ENCODE results near the gene SPDEF.

SPDEF gene

DNA sequence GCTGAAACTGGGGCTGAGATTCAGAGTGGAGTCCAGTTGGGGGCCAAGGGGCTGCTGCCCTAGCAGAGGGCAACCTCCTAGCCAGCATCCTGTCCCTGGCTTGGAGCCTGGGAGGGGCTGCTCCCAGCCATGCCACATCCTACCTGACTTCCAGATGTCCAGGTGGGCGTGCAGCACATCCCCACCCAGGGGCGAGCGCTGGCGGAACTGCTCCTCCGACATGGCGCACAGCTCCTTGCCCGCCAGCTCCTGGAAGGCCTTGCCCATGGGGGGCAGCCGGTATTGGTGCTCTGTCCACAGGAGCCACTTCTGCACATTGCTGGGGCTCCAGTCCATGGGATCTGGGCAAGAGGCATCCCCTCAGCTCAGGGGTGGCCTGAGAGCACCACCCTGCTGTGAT, 15.3 kb downstream of the SPDEF start:
- no peak for DNase-seq

DNA sequence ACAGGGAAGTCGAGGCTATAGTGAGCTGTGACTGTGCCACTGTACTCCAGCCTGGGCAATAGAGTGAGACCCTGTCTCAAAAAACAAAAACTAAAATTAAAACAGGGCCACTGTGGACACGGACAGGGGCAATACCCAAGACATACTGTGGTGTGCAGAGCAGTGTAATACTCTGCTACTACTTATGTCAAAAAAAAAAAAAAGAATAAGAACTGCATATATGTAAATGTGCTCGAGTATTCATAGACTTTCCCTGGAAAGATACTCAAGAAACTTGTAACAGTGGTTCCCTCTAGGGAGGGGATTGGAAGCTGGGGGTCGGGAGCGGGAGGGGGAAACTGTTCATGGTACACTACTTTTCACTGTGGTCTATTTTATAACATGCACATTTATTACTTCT, 15.9 kb downstream of the SPDEF start:
- no peak for DNase-seq

DNA sequence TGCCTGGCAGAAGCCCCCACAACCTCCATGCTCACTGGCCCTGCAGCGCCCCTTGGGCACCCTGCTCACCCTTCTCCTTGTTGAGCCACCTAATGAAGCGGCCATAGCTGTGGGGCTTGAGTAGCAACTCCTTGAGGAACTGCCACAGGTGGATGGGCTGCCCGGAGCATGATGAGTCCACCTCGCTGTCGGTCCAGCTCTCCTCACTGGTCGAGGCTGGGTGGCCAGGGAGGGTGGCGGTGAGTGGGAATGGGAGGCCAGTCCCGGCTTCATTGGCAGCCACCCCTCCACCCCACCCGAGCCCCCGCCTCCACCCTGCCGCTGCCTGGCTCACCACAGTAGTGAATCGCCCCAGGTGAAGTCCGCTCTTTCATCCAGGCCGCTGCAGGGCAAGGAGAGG, 16.9 kb downstream of the SPDEF start:
- no peak for DNase-seq

DNA sequence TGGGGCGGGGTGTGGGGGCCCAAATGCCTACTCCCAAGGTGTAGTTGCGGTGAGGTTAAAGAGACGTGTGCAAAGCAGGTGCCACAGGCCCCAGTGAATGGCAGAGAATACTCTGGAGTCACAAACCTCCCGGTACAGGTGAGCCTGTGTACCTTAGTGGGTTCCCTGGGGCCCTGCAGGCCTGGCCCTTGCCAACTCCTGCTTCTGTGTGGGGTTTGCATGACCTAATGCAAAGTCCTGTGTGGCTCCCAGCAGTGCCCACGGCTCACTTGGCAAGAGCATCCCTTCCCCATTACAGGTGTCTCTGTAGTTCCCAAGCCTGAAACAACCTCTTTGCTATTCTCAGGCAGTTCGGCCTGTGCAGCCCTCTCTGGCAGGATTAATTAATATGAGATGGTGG, 17.5 kb downstream of the SPDEF start:
- DNase-seq: no peak

DNA sequence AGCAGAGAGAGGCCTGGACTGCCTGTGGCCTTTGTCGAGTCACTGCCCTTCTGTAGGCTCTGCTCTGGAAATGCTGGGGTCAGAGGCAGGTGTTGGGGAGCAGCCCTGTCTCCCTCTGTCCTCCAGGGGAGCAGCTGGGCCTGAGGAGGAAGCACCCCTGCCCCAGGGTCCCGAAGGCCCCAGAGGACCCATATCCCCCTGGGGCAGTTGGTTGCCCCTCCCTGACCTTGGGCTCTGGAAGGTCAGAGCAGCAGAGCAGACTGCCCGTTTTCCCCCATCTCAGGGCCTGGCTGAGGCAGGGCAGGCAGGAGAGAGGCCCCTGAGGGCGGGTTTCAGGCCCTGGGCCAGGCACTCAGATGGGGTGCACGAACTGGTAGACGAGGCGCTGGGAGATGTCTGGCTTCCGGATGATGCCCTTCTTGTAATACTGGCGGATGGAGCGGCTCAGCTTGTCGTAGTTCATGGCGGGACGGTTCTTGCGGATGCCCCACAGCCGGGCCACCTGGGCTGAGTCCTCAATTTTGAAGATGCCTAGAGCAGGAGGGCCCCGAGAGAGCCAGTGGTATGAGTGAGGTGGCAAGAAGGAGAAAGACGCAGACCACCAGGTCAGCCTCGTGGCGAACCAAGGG, 18.1 kb downstream of the SPDEF start:
- no peak for DNase-seq

DNA sequence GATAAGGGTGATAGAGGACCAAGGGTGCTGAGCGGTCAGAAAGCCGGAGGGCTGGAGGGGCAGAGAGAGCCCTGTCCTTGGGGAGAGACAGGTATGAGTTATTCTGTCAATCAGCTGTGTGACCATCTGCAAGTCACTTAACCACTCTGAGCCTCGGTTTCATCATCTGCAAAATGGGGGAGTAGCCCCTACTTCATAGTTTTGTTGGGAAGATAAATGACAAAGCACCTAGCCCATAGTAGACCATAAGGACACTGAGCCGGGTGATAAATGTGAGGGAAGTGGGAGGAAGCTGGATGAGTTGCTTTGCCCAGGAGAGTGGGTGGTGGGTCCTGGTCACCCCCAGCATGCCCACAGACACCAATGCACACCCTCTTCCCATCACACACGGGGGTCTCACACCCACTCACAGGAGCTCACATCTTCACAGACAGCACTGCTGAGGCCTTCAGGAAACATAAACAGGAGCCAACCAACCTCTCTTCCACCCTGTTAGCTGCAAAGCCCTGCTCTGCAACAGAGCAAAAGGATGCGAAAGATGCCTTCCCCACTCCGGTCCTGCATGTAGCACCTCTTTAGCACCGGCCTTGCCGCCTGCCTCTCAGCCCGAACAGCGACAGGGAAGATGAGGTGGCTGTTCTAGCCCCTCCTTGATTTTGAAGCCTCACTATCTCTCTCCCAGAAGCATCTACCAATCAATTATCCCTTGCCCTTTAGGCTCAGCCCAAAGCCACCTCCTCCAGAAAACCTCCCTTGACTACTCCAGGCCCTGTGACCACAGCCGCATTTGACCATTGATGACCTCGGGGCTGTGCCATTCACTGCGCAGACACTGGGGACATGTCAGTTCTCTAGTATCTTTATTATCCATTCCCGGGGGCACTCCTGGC, 18.9 kb downstream of the SPDEF start:
- DNase-seq: no peak

DNA sequence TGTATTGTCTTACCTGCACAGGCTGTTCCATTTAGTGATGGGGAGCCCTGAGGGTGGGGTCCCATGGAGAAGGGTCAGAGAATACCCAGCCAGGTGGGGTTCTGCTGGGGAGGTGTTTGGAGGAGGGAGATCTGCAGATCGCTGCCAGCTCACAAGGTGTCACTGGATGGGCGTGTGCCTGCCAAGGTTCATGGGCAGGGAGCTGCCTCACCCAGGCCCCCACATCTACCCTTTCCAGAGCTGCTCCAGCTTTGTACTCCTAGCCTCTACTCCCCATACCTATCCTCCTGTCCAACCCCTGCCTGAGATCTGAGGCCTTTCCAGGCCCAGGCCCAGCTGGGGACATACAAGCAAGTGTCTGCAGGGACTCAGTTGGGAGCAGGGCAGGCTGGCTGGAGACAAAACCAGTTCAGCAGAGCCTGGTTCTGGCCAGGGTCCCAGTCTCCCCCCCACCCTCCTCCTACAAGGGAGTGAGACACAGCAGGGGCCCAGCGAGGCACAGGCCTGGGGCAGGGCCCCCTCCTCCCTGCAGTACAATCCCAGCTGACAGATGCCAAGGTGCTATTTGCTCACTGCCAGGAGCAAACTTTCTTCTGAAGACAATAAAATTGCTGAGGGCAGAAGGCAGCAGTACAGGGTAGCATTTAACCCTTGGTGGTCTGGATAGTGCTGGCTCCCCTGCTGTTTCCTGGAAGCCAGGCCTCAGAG, 19.7 kb downstream of the SPDEF start:
- DNase-seq: no peak

DNA sequence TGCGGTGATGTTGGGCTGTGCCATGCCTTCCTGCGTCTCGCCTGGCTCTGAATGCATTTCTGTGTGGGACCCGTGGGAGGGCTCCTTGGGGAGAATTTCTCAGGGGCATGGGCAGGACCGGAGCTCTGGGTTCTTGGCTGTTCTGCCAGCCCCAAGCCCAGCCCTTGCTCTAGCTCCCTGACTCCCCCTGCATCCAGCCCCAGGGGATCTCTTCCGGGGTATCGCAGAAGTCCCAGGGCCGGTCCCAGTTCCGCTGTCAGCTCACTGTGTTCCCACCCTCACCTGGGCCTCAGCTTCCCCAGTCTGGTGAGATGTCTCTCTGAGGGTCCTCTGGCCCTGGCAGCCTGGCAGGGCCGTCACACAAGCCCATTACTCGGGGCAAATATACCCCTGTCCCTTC, 20.5 kb downstream of the SPDEF start:
- DNase-seq: no peak

DNA sequence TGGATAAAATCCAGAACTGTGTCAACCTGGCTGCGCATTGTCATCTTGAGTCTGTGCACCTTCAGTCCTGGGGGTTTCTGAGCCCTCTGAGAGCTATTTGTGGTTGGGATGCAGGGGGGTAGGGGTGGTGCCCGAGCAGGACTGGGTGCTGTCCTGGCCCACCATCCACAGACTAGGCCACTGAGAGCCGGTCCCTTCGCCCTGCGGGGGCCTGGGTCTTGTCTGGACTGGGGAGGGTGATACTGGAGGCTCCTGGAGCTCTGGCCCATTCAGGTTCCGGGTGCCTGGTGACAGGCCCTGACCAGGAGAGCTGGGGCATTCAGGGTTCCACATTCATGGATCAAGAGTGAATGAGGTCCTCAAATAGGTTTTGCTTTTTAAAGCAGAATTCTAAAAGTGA, 20.9 kb downstream of the SPDEF start:
- DNase-seq: no peak

DNA sequence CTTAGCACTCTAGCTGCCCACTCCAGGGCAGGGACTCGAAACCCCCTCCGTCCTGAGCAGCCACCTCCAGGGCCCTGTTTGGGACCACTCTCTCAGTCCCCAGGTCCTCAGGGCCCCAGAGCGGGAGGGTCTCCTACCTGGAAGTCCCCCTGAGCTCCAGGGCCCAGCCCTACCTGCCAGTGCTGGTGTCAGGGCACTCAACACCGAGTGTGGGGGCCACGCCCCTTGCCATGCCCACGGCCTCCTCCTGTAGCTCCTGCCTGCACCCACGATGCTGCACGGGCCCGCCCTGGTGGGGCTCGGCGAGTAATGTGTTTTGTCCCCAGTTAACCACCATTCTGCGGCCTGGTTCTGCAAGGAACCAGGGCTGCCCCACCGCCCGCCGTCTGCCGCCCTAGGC, 21.5 kb downstream of the SPDEF start:
- no peak for DNase-seq

DNA sequence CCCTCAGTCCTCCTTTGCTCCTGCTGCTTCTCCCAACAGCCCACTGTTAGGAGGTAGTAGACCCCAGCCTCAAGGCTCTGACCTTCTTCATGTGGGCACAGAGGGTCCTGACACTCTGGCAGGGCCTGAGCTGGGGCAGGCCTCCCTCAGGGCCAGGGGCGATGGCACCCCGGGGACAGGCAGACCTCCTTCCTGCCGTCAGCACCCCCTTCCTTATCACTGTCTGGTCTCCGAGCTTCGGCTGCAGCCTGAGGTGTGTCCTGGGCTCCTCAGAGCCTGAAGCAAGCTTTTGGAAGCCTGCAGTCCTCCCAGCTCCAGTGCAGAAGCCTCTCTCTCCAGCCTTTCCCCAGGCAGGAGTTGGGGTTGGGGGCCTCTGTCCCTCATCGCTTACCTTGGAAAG, 22.0 kb downstream of the SPDEF start:
- DNase-seq: no peak

DNA sequence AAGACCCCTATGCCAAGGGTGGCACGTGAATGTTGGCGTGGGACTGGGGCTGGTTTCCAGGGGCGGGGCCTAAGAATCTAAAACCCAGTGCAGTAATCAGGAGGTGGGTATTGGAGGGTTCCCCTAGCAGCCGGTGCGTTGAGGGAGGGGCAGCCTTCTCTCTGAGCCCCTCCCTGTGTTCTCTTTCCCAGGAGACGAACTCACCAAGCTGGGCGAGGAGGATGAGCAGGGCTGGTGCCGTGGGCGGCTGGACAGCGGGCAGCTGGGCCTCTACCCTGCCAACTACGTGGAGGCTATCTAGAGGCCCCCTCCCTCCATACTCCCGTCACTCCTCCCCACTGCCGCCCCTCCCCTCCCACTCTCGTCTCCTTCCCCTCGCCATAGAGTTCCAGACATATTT, 23.9 kb downstream of the SPDEF start:
- no peak for DNase-seq

DNA sequence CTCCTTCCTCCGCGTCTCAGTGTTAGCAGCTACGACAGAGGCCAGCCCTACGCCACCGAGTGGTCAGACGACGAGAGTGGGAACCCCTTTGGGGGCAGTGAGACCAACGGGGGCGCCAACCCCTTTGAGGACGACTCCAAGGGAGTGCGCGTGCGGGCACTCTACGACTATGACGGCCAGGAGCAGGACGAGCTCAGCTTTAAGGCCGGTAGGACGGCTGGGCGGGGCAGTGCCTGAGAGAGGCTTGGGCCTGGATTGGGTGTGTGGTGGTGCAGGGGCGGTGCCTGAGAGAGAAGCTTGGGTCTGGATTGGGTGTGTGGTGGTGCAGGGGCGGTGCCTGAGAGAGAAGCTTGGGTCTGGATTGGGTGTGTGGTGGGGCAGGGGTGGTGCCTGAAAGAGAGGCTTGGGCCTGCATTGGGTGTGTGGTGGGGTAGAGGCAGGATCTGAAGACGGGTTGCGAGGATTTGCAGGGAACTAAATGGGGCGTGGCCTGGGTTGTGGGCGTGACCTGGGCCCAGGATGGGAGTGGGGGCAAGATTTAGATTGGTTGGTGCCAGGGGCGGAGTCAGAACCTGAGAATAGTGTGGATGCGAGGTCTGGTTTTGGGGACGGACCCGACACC, 24.4 kb downstream of the SPDEF start:
- no peak for DNase-seq

DNA sequence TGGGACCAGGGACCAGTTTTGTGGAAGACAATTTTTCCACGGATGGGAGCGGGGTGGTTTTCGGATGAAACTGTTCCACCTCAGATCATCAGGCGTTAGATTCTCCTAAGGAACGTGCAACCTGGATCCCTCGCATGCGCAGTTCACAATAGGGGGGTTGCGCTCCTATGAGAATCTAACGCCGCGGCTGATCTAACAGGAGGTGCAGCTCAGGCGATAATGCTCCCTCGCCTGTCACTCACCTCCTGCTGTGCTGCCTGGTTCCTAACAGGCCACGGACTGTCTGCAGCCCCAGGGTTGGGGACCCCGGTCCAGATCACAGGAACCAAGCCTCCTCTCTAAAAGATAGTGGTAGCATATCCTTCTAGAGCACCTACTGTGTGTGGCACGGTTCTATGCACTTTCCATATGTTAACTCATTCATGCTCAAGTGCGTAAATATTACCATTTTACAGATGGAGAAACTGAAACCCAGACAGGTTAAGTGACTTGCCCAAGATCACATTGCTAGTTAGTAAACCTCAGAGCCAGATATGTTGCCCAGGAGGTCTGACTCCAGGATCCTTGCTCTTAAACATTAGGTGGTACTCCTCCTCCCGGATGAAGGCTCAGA, 25.3 kb downstream of the SPDEF start:
- DNase-seq: no peak

DNA sequence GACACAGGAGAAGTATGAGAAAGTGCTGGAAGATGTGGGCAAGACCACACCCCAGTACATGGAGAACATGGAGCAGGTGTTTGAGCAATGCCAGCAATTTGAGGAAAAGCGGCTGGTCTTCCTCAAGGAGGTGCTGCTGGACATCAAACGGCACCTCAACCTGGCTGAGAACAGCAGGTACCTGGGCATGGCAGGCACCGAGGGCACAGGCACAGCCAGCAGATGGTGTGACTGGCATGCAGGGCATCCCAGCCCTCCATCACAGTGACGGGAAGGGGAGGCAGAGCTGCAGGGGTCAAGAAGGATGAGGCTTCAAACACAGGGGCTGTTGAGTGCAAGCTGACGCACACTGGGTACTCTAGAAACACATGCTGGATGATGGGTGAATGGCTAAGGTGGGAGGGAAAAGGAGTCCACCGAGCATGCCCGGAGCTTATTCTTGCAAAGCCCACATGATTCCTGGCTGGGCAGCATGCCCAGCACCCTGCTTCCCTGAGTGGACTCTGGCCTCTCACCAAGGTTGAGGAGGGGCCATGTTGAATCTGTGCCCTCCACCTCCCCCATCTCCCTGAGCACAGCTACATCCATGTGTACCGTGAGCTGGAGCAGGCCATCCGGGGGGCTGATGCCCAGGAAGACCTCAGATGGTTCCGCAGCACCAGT, 26.3 kb downstream of the SPDEF start:
- DNase-seq: no peak

DNA sequence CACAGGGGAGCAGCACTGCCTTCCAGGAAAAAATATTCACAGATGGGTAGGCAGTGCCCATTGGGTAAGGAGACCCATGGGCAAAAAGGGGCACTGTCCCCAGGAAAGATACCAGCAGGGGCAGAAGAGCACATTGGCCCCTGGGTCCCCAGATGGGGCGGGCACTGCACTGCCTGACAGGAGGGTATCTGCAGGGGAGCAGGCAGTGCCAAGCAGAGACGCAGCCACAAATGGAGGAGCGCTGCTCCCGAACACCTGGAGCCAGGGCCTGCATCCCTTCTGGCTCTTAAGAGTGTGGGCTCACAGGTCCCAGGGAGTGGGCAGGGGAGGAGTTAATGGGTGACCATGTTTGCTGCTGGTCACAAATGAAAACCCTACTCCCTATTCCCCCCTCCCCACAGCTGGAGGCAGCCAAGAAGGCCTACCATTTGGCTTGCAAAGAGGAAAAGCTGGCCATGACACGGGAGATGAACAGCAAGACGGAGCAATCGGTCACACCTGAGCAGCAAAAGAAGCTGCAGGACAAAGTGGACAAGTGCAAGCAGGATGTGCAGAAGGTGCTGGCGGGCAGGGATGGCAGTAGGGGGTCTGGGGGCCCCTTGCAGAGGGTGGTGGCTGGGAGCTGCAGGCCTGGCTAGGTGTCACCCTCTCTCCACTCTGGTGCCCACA, 27.0 kb downstream of the SPDEF start:
- DNase-seq: no peak

DNA sequence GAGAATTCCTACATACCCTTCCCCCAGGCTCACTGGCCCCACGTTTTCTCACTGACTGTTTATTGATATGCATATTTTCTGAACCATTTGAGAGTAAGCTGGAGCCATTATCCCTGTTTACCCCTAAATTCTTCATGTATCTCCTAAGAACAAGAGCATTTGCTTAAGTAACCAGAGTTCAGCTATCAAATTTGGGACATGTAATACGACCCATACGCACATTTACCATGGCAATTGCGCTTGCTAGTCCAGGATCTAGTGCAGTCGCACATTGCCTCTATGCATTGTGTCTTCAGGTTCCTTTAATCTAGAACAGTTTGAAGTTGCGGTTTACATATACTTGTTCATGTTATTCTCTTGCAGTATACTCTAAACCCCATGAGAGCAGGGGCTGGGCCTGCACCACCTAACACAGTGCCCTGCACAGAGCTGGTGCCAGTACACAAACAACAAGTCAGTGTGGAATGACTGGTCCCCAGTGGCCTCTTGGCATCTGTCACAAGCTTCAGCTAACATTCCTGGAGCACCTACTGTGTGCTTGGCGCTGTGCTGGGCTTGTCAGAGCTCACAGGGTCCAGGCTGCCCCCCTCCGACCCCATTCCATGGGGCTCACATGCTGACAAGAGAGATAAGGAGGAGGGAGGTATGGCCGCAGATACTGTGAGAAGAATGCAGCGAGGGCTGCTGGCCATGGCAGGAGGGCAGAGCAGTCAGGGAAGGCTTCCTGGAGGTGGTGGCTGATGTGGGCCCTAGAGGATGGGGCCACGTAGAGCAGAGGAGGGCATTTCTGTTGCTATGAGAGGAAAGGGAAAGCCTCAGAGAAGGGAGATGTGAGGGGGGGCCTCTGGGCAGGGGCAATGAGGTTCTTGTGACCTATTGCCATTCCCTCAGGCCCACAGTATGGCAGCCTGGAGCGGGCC, 28.1 kb downstream of the SPDEF start:
- DNase-seq: no peak

DNA sequence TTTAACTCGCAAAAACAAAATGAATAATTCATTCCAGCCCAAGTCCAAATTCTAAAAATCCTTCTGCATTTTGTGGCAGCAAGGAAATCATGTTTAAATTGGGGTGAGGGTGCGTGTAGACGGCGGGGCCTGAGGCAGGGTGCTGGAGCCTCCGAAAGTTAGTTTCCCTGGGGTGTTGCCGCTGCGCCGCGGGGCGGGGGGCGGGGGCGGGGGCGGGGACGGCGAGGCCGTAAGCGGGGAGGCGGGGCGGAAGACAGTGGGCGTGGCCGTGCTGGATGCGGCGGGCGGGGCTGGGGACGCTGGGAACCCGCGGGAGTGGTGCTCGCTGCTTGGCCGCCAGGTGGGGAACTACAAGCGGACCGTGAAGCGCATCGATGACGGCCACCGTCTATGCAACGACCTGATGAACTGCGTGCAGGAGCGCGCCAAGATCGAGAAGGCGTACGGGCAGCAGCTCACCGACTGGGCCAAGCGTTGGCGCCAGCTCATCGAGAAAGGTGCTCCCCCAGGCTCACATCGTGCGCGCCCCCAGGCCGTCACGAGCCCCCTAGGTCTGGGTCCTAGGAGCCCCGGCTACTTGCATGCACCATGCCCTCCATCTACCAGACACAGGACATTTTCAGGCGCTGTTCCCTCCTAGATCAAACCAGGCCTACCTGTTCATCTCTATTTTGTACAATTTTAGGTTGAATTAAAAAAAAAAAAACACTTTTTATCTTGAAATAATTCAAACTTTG, 29.0 kb downstream of the SPDEF start:
- peak; percentile 61 to 75 for DNase-seq

DNA sequence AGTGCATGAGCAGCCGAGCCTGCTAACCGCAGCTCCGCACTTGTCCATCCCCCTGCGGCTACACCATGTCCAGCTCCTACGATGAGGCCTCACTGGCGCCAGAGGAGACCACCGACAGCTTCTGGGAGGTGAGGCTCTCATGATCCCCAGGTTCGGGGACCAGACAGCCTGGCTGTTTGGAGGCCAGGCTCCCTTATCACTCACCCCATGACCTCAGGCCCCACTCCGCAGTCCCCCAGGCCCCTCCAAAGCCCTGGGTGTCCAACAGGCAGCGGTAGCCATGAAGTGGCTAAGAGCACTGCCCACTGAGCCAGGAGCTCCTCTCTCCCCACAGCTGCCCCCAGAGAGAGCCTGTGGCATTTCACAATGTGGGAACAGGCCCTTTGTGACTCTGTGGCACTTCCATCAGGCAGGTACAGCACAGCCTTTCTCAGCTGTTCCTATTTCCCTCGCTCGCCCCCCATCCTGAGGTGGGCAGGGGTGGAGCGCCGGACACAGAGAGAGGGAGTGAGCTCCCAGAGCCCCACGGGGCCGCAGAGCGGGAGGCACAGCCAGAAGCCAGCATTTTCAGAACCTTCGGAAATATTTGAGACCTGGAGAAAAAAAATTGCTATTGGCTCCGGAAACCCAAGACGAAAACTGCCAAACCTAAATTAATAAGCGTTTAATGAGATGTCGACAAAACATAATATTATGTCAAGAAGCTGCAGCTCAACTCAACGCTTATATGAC, 29.7 kb downstream of the SPDEF start:
- DNase-seq: no peak

Measured in NCI-H187 (cell line).